Measurements from ENCODE around the gene YBX3. TPM values are rescaled to one million over a fixed set of nuclear protein-coding genes. Genes with fewer than 3 reads are reported as not detected.

Gene YBX3
- polyA plus RNA-seq, 2 of the 4 experiments (the other 2 are of a cell fraction), result 140 to 150 TPM

GRCh38 chr12:10753059-10753458, 29.9 kb upstream of the YBX3 start:
- Histone ChIP-seq H3K27ac (no peak overlapping the region), H3K4me2 (no peak overlapping the region)
- no peak for FAIRE-seq

GRCh38 chr12:10750385-10750727, 27.2 kb upstream of the YBX3 start:
- peak overlapping the region; percentile 83 for H3K4me2 ChIP-seq
- 3% methylated on average over 4 of the region's 4 CpGs for WGBS (ENCODE audit: missing lambda C conversion rate)

More at GRCh38 chr12:10753059-10753458, 29.9 kb upstream of the YBX3 start:
- DNase-seq (ENCODE audit: low read depth in 1 of 2, low spot score in 1 of 2) (no peak), ATAC-seq (no peak)
- TF ChIP-seq TP53 (CRISPR knock-in tag; IDR thresholded peaks at IDR 0.05) (no peak), HOXB13 (CRISPR knock-in tag; IDR thresholded peaks at IDR 0.05; ENCODE audit: low read depth) (no peak), ZFP36 (IDR thresholded peaks at IDR 0.05; ENCODE audit: borderline replicate concordance, partially characterized antibody) (no peak), EHMT2 (IDR thresholded peaks at IDR 0.05; ENCODE audit: low read depth) (no peak), ZNF302 (CRISPR knock-in tag; IDR thresholded peaks at IDR 0.05) (no peak)
- Histone ChIP-seq H3K4me3 (no peak overlapping the region), H3K9me3 (peaks cover 31% of the 10 kb centered on the region), H3K4me1 (no peaks in the 10 kb centered on the region)
- ChIA-PET CTCF (interaction anchor here (1.3 kb wide), 1 partner anchor 17 kb away, joined by 3 read pairs; no protein-coding TSS in a partner anchor), POLR2A (no interaction called here)
- 5% methylated on average over 4 of the region's 4 CpGs for WGBS (ENCODE audit: missing lambda C conversion rate)

GRCh38 chr12:10749700-10750384, 26.7 kb upstream of the YBX3 start:
- DNase-seq (ENCODE audit: low read depth in 1 of 2, low spot score in 1 of 2), result peak; percentile 66 to 90
- Histone ChIP-seq H3K4me2 (peak overlapping the region; percentile 83), H3K27ac (peak overlapping the region; percentile 24 to 59; a peak in 2 of 6 replicates), H3K4me1 (no peaks in the 10 kb centered on the region), H3K9me3 (0 out of 3 replicates have a peak, but pooled peaks cover 3% of the 10 kb centered on the region), H3K4me3 (peak overlapping the region; percentile 37; the same call in 2 of the 3 replicates)
- ChIA-PET POLR2A (interaction anchor here (1.0 to 1.1 kb wide), 2 partner anchors 10 to 27 kb away, joined by 3 read pairs; partner anchors contain the start of gene YBX3), CTCF (interaction anchor here (0.7 to 4.7 kb wide), 37 partner anchors 10 to 770 kb away, joined by 3 to 51 read pairs (median 5); partner anchors contain the start of genes MAGOHB, TAS2R13 and YBX3)
- peak; percentile 86 to 89 for TF ChIP-seq RAD21 (conservative IDR thresholded peaks at IDR 0.05 in 1 of 2, IDR thresholded peaks at IDR 0.05 in 1 of 2)
- TF ChIP-seq SMC3 (IDR thresholded peaks at IDR 0.05), result peak; percentile 95
- no peak for TF ChIP-seq CBX8 (IDR thresholded peaks at IDR 0.05)
- no peak for TF ChIP-seq HEYL (CRISPR knock-in tag; IDR thresholded peaks at IDR 0.05)
- no peak for TF ChIP-seq RCOR1 (IDR thresholded peaks at IDR 0.05; ENCODE audit: low read depth, low read length)
- peak; percentile 24; the same call in 1 of the 2 replicates for TF ChIP-seq MAX (IDR thresholded peaks at IDR 0.05)
- peak; percentile 99 for TF ChIP-seq CTCF (IDR thresholded peaks at IDR 0.05)
- TF ChIP-seq FOSL2 (IDR thresholded peaks at IDR 0.05), result no peak
- TF ChIP-seq FOSL2 (CRISPR knock-in tag; IDR thresholded peaks at IDR 0.05), result peak; percentile 48
- no peak for TF ChIP-seq RNF2 (IDR thresholded peaks at IDR 0.05; ENCODE audit: borderline replicate concordance, low read depth)
- peak; percentile 97 for FAIRE-seq
- 5% methylated on average over 17 of the region's 17 CpGs for WGBS (ENCODE audit: missing lambda C conversion rate)
- peak; percentile 96 for ATAC-seq

More at GRCh38 chr12:10750385-10750727, 27.2 kb upstream of the YBX3 start:
- TF ChIP-seq MAFK (IDR thresholded peaks at IDR 0.05; ENCODE audit: partially characterized antibody) (no peak), TP53 (CRISPR knock-in tag; IDR thresholded peaks at IDR 0.05) (no peak), HOXB13 (CRISPR knock-in tag; IDR thresholded peaks at IDR 0.05; ENCODE audit: low read depth) (no peak), CBX2 (IDR thresholded peaks at IDR 0.05; ENCODE audit: borderline replicate concordance, low read depth) (no peak), PHF8 (IDR thresholded peaks at IDR 0.05; ENCODE audit: borderline replicate concordance, low read depth) (no peak), SREBF2 (IDR thresholded peaks at IDR 0.05) (no peak), HES2 (IDR thresholded peaks at IDR 0.05) (no peak), JUNB (IDR thresholded peaks at IDR 0.05) (no peak), HDAC2 (IDR thresholded peaks at IDR 0.05) (no peak), GATA3 (IDR thresholded peaks at IDR 0.05; ENCODE audit: borderline replicate concordance) (no peak), MAX (IDR thresholded peaks at IDR 0.05) (no peak), RNF2 (IDR thresholded peaks at IDR 0.05; ENCODE audit: borderline replicate concordance, low read depth) (no peak), E2F6 (IDR thresholded peaks at IDR 0.05; ENCODE audit: borderline replicate concordance, low read depth) (no peak), NR3C1 (IDR thresholded peaks at IDR 0.05) (no peak), SMC3 (IDR thresholded peaks at IDR 0.05) (no peak), KDM1A (IDR thresholded peaks at IDR 0.05; ENCODE audit: low read depth) (no peak), BCL3 (IDR thresholded peaks at IDR 0.05) (no peak), MAZ (IDR thresholded peaks at IDR 0.05; ENCODE audit: borderline replicate concordance, low read depth, low read length) (no peak), POLR2A (IDR thresholded peaks at IDR 0.05; ENCODE audit: low read length) (no peak)
- CTCF ChIA-PET, result interaction anchor here (0.7 to 4.7 kb wide), 33 partner anchors 9 to 769 kb away, joined by 3 to 51 read pairs (median 5); partner anchors contain the start of genes MAGOHB, TAS2R13 and YBX3
- Histone ChIP-seq H3K4me1 (no peaks in the 10 kb centered on the region), H3K4me3 (no peak overlapping the region), H3K27ac (no peak overlapping the region), H3K9me3 (peaks cover 6% of the 10 kb centered on the region)
- DNase-seq (ENCODE audit: low read depth in 1 of 2, low spot score in 1 of 2) (no peak), ATAC-seq (no peak; a peak in 1 of 6 replicates), FAIRE-seq (no peak)
- POLR2A ChIA-PET, result interaction anchor here (1.1 kb wide), 1 partner anchor 10 kb away, joined by 3 read pairs; no protein-coding TSS in a partner anchor

Data from A549 (cell line).